Ovary (tissue), 9 donors: ENCODE results near the gene PCSK2. TPM values are rescaled to one million over a fixed set of nuclear protein-coding genes. Genes with fewer than 3 reads are reported as not detected.

ENCODE experiments used
- DNase-seq, 5 donors: peaks; one replicate each; pipeline ENCODE4 v3.0.0-alpha.2; 2019 to 2020
- H3K27ac ChIP-seq, 2 donors: fragments of 200-600 bp; one replicate each; pipeline versions ENCODE4 v1.5.1 to v1.8.0; 2019 to 2022
- H3K27me3 ChIP-seq: fragments of 200-600 bp; one replicate; pipeline ENCODE4 v1.8.0; 2022
- H3K36me3 ChIP-seq: fragments of 200-600 bp; sonication (generic); one replicate; pipeline ENCODE4 v1.5.1; 2019
- H3K4me1 ChIP-seq: one replicate; pipeline ENCODE4 v1.8.1; 2013; ENCODE audit warnings: mild to moderate bottlenecking, moderate library complexity; ENCODE audit not compliant: insufficient read depth
- H3K4me3 ChIP-seq: fragments of 200-600 bp; sonication (generic); one replicate; pipeline ENCODE4 v1.5.1; 2017
- H3K9me3 ChIP-seq, 2 donors: fragments of 200-600 bp in 1 of 2; sonication (generic) in 1 of 2; one replicate each; pipeline versions ENCODE4 v1.5.1 to v1.8.1; 2013 to 2019; ENCODE audit warnings: mild to moderate bottlenecking in 1 of 2, moderate library complexity in 1 of 2
- EP300 ChIP-seq: sonication (generic); formaldehyde crosslinking; IDR thresholded peaks from one replicate; pipeline ENCODE4 v1.6.1; 2017; ENCODE audit warnings: antibody characterized with exemption
- POLR2A ChIP-seq: fragments of 450-650 bp; IDR thresholded peaks from one replicate; pipeline ENCODE4 v1.6.1; 2017; ENCODE audit warnings: antibody characterized with exemption, mild to moderate bottlenecking, moderate library complexity
- WGBS, 3 donors: extraction: QIAGEN DNeasy Blood & Tissue Kit in 1 of 3; methylation state at CpG; one replicate each; pipeline versions ENCODE4 v1.1.5 to v1.1.7; 2013 to 2017; 5-methylcytosine and 5-hydroxymethylcytosine counted together
- intact Hi-C, 4 donors: fragments of 100-400 bp; cut with DNase I; formaldehyde crosslinking; loops; one replicate each; pipeline versions ENCODE4 v1.11.0 to v1.15.1; 2022 to 2023
- polyA plus RNA-seq, 2 donors: library from polyadenylated mRNA; stranded (reverse); fragments of 200-250 nt in 1 of 2; fragments of 350-450 nt in 1 of 2; fragmentation: Illumina TruSeq in 1 of 2; extraction: RNeasy Lipid Tissue Mini Kit (QIAGEN cat#74804) in 1 of 2; gene quantifications; one replicate each; pipeline ENCODE4 v1.2.3, GENCODE V29; 2013 to 2014
- total RNA-seq, 7 donors: library from RNA; depleted of rRNA in 2 of 7; stranded (reverse); fragments of >200 nt in 2 of 7; fragmentation: NEBNext Ultra II Directional in 3 of 7; extraction: Animal tissue kit (Norgen Biotek cat#: 25700) in 3 of 7; gene quantifications; one replicate each; pipeline versions ENCODE4 v1.1.0 to v1.2.4, GENCODE V29; 2016 to 2023
- TF ChIP-seq, protein P1 (sequence below), 3 donors: fragments of 450-650 bp in 2 of 3; fragments of 200-600 bp in 1 of 3; IDR thresholded peaks; one replicate each; pipeline versions ENCODE4 v1.5.1 to v1.8.0; 2016 to 2022; ENCODE audit warnings: antibody characterized with exemption in 3 of 3, mild to moderate bottlenecking in 1 of 3
- donor health status: DM: no; HTN: no; CAD: no; lungs with moderate emphysema.
- donor health status: DM: no; HTN: no; CAD: no.
- donor health status: Bipolar disorder and iron deficiency.
- donor health status: DM: yes; HTN: yes; CAD: no.
- donor health status: DM: no; HTN: no; CAD: no.
- donor health status: DM: yes; HTN: yes; CAD: no.

The PCSK2 gene
- total and polyA plus RNA-seq, 9 donors, result 3.0 to 27.8 (median 6.7) TPM

GRCh38 chr20:17470973-17471372 is 244.1 kb downstream of the PCSK2 start:
- H3K36me3 ChIP-seq, result no peaks in the 10 kb centered on the region
- DNase-seq, result no peak
- H3K27me3 ChIP-seq, result no peaks in the 10 kb centered on the region
- intact Hi-C loops, result no loop called here
- TF ChIP-seq, protein P1, sequence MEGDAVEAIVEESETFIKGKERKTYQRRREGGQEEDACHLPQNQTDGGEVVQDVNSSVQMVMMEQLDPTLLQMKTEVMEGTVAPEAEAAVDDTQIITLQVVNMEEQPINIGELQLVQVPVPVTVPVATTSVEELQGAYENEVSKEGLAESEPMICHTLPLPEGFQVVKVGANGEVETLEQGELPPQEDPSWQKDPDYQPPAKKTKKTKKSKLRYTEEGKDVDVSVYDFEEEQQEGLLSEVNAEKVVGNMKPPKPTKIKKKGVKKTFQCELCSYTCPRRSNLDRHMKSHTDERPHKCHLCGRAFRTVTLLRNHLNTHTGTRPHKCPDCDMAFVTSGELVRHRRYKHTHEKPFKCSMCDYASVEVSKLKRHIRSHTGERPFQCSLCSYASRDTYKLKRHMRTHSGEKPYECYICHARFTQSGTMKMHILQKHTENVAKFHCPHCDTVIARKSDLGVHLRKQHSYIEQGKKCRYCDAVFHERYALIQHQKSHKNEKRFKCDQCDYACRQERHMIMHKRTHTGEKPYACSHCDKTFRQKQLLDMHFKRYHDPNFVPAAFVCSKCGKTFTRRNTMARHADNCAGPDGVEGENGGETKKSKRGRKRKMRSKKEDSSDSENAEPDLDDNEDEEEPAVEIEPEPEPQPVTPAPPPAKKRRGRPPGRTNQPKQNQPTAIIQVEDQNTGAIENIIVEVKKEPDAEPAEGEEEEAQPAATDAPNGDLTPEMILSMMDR (IDR thresholded peaks at IDR 0.05), result no peak
- TF ChIP-seq EP300 (no peak), POLR2A (no peak)
- no peaks in the 10 kb centered on the region for H3K9me3 ChIP-seq
- H3K4me3 ChIP-seq, result no peak overlapping the region
- no peak overlapping the region for H3K27ac ChIP-seq
- WGBS, 3 donors, result 30 to 51% (median 37%) methylated on average over 9 of the region's 9 CpGs
- H3K4me1 ChIP-seq, result no peaks in the 10 kb centered on the region

- Histone ChIP-seq H3K4me1 (no peaks in the 10 kb centered on the region), H3K27ac (no peak overlapping the region), H3K9me3 (no peaks in the 10 kb centered on the region), H3K4me3 (no peak overlapping the region), H3K36me3 (no peaks in the 10 kb centered on the region), H3K27me3 (no peaks in the 10 kb centered on the region)
- WGBS, 3 donors, result 82 to 84% (median 82%) methylated on average over 10 of the region's 10 CpGs
- TF ChIP-seq, protein P1 (IDR thresholded peaks at IDR 0.05), result no peak
- TF ChIP-seq EP300 (no peak), POLR2A (no peak)
- intact Hi-C loops, result no loop called here
- no peak for DNase-seq
Measured at GRCh38 chr20:17471606-17472187, 244.9 kb downstream of the PCSK2 start.

- H3K9me3 ChIP-seq, result no peaks in the 10 kb centered on the region
- H3K36me3 ChIP-seq, result no peaks in the 10 kb centered on the region
- DNase-seq, result no peak
- no peaks in the 10 kb centered on the region for H3K27me3 ChIP-seq
- intact Hi-C loops, result no loop called here
- 54 to 66% (median 54%) methylated on average over 6 of the region's 6 CpGs for WGBS, 3 donors
- H3K4me3 ChIP-seq, result no peak overlapping the region
- no peak overlapping the region for H3K27ac ChIP-seq
- no peaks in the 10 kb centered on the region for H3K4me1 ChIP-seq
- TF ChIP-seq EP300 (no peak), POLR2A (no peak)
- TF ChIP-seq, protein P1 (IDR thresholded peaks at IDR 0.05), result no peak
Measured at GRCh38 chr20:17473659-17474058, 246.8 kb downstream of the PCSK2 start.

- TF ChIP-seq EP300 (no peak), POLR2A (no peak)
- TF ChIP-seq, protein P1 (IDR thresholded peaks at IDR 0.05), result no peak
- H3K9me3 ChIP-seq, result no peaks in the 10 kb centered on the region
- H3K4me3 ChIP-seq, result no peak overlapping the region
- H3K27ac ChIP-seq, result no peak overlapping the region
- intact Hi-C loops, result no loop called here
- WGBS, 3 donors, result 92 to 95% (median 94%) methylated on average over 23 of the region's 23 CpGs
- no peaks in the 10 kb centered on the region for H3K4me1 ChIP-seq
- no peak for DNase-seq
- no peaks in the 10 kb centered on the region for H3K27me3 ChIP-seq
- H3K36me3 ChIP-seq, result no peaks in the 10 kb centered on the region
Measured at GRCh38 chr20:17479063-17479657, 252.3 kb downstream of the PCSK2 start.
